ENCODE data around the gene OPCML. TPM values are rescaled to one million over a fixed set of nuclear protein-coding genes. Genes with fewer than 3 reads are reported as not detected.

OPCML gene
- total RNA-seq, 1 experiment from 2014 or later: not detected

DNA sequence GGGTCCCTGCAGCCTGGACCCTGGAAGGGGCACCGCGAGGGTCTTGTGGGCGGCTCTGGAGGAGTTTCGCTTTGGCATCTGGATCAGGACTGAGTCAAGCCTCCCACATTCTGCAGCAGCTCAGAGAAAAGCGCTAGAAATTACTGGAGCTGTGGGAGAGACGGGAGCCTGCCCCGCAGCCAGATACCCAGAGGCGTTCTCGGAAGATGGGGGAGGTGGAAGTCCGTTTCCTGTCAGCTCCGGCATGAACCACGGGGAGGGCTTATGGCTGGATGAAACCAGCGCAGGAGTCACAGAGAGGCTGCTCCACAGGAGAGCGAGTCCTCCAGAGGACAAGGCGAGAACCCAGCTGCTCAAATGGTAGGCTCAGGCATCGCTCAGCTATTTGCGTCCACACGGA lies 379.3 kb downstream of the OPCML start:
- H3K36me3 Mint-ChIP-seq (ENCODE audit: insufficient read depth, unreplicated experiment): no peaks in the 10 kb centered on the region
- Histone ChIP-seq H3K4me1 (peaks cover 21% of the 10 kb centered on the region), H3K9me3 (no peaks in the 10 kb centered on the region), H3K36me3 (ENCODE audit: control insufficient read depth, insufficient read depth, low read length) (no peaks in the 10 kb centered on the region), H3K27me3 (replicated peaks; ENCODE audit: control insufficient read depth, insufficient read depth, low read length) (no peaks in the 10 kb centered on the region), H3K4me3 (ENCODE audit: low read depth, low read length) (no peak overlapping the region)
- DNase-seq: no peak
- intact Hi-C loops (cut with micrococcal nuclease; ENCODE audit: unreplicated experiment): no loop called here
- TF ChIP-seq, protein P1, sequence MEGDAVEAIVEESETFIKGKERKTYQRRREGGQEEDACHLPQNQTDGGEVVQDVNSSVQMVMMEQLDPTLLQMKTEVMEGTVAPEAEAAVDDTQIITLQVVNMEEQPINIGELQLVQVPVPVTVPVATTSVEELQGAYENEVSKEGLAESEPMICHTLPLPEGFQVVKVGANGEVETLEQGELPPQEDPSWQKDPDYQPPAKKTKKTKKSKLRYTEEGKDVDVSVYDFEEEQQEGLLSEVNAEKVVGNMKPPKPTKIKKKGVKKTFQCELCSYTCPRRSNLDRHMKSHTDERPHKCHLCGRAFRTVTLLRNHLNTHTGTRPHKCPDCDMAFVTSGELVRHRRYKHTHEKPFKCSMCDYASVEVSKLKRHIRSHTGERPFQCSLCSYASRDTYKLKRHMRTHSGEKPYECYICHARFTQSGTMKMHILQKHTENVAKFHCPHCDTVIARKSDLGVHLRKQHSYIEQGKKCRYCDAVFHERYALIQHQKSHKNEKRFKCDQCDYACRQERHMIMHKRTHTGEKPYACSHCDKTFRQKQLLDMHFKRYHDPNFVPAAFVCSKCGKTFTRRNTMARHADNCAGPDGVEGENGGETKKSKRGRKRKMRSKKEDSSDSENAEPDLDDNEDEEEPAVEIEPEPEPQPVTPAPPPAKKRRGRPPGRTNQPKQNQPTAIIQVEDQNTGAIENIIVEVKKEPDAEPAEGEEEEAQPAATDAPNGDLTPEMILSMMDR (IDR thresholded peaks at IDR 0.05; ENCODE audit: insufficient read depth in 1 of 2, low read depth in 1 of 2, low read length in 1 of 2, severe bottlenecking in 1 of 2, unreplicated experiment in 1 of 2): no peak
- peaks cover 19% of the 10 kb centered on the region for H3K9me3 Mint-ChIP-seq (ENCODE audit: unreplicated experiment)
- no peaks in the 10 kb centered on the region for H3K27me3 Mint-ChIP-seq (ENCODE audit: insufficient read depth, unreplicated experiment)
- ChIA-PET CTCF (no interaction called here), POLR2A (no interaction called here)
- BruUV-seq (replicated peaks): no TSS peak
- H3K27ac Mint-ChIP-seq (ENCODE audit: unreplicated experiment): no peak overlapping the region
- peaks cover 18% of the 10 kb centered on the region for H3K4me1 Mint-ChIP-seq (ENCODE audit: low read depth, unreplicated experiment)
- no peak overlapping the region for H3K4me3 Mint-ChIP-seq (ENCODE audit: unreplicated experiment)

DNA sequence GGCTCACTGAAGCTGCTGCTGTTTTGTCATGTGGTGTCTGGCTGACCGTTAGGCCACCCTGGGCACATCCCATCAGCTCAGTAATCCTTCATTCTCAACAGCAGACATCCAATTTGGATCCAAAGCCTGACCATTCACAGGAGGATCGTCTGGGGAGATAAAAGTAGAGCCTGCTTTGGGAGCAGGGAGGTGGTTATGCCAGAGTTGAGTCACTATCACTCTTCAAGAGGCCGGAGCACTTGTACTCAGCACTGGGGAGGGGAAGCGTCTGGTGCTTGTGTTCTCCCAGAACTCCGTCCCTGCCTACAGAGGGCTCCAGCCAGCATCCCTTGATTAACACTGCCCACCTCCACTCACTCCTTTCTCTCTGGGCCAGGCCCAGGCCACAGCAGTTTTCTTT lies 382.6 kb downstream of the OPCML start:
- Histone ChIP-seq H3K4me1 (peaks cover 2% of the 10 kb centered on the region; the same call in 1 of the 2 replicates), H3K9me3 (no peaks in the 10 kb centered on the region), H3K36me3 (ENCODE audit: control insufficient read depth, insufficient read depth, low read length) (no peaks in the 10 kb centered on the region), H3K27me3 (replicated peaks; ENCODE audit: control insufficient read depth, insufficient read depth, low read length) (no peaks in the 10 kb centered on the region), H3K4me3 (ENCODE audit: low read depth, low read length) (no peak overlapping the region)
- TF ChIP-seq, protein P1 (IDR thresholded peaks at IDR 0.05; ENCODE audit: insufficient read depth in 1 of 2, low read depth in 1 of 2, low read length in 1 of 2, severe bottlenecking in 1 of 2, unreplicated experiment in 1 of 2): no peak
- POLR2A ChIA-PET: no interaction called here
- CTCF ChIA-PET: interaction anchor here (1.2 kb wide), 1 partner anchor 15 kb away, joined by 3 read pairs; no protein-coding TSS in a partner anchor
- peaks cover 14% of the 10 kb centered on the region for H3K9me3 Mint-ChIP-seq (ENCODE audit: unreplicated experiment)
- no peak overlapping the region for H3K4me3 Mint-ChIP-seq (ENCODE audit: unreplicated experiment)
- no peaks in the 10 kb centered on the region for H3K36me3 Mint-ChIP-seq (ENCODE audit: insufficient read depth, unreplicated experiment)
- H3K4me1 Mint-ChIP-seq (ENCODE audit: low read depth, unreplicated experiment): peaks cover 5% of the 10 kb centered on the region
- H3K27me3 Mint-ChIP-seq (ENCODE audit: insufficient read depth, unreplicated experiment): no peaks in the 10 kb centered on the region
- DNase-seq: no peak
- H3K27ac Mint-ChIP-seq (ENCODE audit: unreplicated experiment): no peak overlapping the region
- no TSS peak for BruUV-seq (replicated peaks)
- intact Hi-C loops (cut with micrococcal nuclease; ENCODE audit: unreplicated experiment): no loop called here

DNA sequence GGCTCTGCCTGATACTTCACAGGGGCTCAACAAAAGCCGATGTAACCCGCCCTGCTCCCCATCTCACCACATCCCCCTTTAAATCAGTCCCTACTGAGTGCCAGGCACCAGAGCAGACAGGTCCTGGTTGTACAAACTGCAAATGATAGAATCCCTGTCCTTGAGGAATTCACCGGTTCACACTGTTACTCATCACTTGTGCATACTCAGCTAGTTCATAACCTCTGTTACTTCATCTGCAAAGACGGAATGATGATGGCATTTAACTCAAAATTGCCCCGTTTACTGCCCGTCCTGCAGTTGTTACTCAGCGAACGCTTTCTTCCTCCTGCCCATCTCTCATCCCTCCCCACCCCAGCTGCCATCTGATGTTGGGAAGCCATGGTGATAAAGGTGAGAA lies 384.7 kb downstream of the OPCML start:
- H3K36me3 Mint-ChIP-seq (ENCODE audit: insufficient read depth, unreplicated experiment): no peaks in the 10 kb centered on the region
- H3K27me3 ChIP-seq (replicated peaks; ENCODE audit: control insufficient read depth, insufficient read depth, low read length): no peaks in the 10 kb centered on the region
- H3K27me3 Mint-ChIP-seq (ENCODE audit: insufficient read depth, unreplicated experiment): no peaks in the 10 kb centered on the region
- POLR2A ChIA-PET: no interaction called here
- no peaks in the 10 kb centered on the region for H3K36me3 ChIP-seq (ENCODE audit: control insufficient read depth, insufficient read depth, low read length)
- H3K27ac Mint-ChIP-seq (ENCODE audit: unreplicated experiment): no peak overlapping the region
- CTCF ChIA-PET: interaction anchor here (1.0 kb wide), 1 partner anchor 13 kb away, joined by 3 read pairs; no protein-coding TSS in a partner anchor
- H3K4me1 Mint-ChIP-seq (ENCODE audit: low read depth, unreplicated experiment): peaks cover 5% of the 10 kb centered on the region
- no TSS peak for BruUV-seq (replicated peaks)
- intact Hi-C loops (cut with micrococcal nuclease; ENCODE audit: unreplicated experiment): no loop called here
- H3K9me3 Mint-ChIP-seq (ENCODE audit: unreplicated experiment): peaks cover 14% of the 10 kb centered on the region
- no peak overlapping the region for H3K4me3 ChIP-seq (ENCODE audit: low read depth, low read length)
- no peak overlapping the region for H3K4me3 Mint-ChIP-seq (ENCODE audit: unreplicated experiment)
- TF ChIP-seq, protein P1 (IDR thresholded peaks at IDR 0.05; ENCODE audit: insufficient read depth in 1 of 2, low read depth in 1 of 2, low read length in 1 of 2, severe bottlenecking in 1 of 2, unreplicated experiment in 1 of 2): no peak
- DNase-seq: no peak
- no peaks in the 10 kb centered on the region for H3K9me3 ChIP-seq
- H3K4me1 ChIP-seq: no peaks in the 10 kb centered on the region
